Thyroid gland (tissue), 4 donors: Measurements from ENCODE around the gene PIGX. TPM values are rescaled to one million over a fixed set of nuclear protein-coding genes. Genes with fewer than 3 reads are reported as not detected.

Experiments
- DNase-seq, 2 donors: peaks; one replicate each; pipeline ENCODE4 v3.0.0-alpha.2; 2019
- H3K27ac ChIP-seq, 3 donors: fragments of 200-600 bp; sonication (generic); 1 replicate in 2 of 3; 2 replicates in 1 of 3; pipeline ENCODE4 v1.5.1; 2016 to 2019; ENCODE audit warnings: mild to moderate bottlenecking in 1 of 3, moderate library complexity in 1 of 3
- H3K27me3 ChIP-seq: fragments of 200-600 bp; sonication (generic); one replicate; pipeline ENCODE4 v1.5.1; 2019
- H3K36me3 ChIP-seq, 2 donors: fragments of 200-600 bp; sonication (generic); one replicate each; pipeline ENCODE4 v1.5.1; 2016 to 2019
- H3K4me1 ChIP-seq, 2 donors: fragments of 200-600 bp; sonication (generic); one replicate each; pipeline ENCODE4 v1.5.1; 2017 to 2019
- H3K4me3 ChIP-seq, 3 donors: fragments of 200-600 bp; sonication (generic); replicated peaks in 1 of 3; 1 replicate in 2 of 3; 2 replicates in 1 of 3; pipeline ENCODE4 v1.5.1; 2016; ENCODE audit warnings: mild to moderate bottlenecking in 1 of 3
- H3K9me3 ChIP-seq: fragments of 200-600 bp; sonication (generic); one replicate; pipeline ENCODE4 v1.5.1; 2017
- CTCF ChIP-seq, 6 experiments: fragments of 200-600 bp in 3 of 6; fragments of 450-650 bp in 3 of 6; sonication (generic) in 3 of 6; IDR thresholded peaks; one replicate each; pipeline ENCODE4 v1.5.1; 2016 to 2019; ENCODE audit warnings: antibody characterized with exemption in 6 of 6, mild to moderate bottlenecking in 2 of 6, inconsistent platforms in 1 of 6, moderate library complexity in 1 of 6
- POLR2A ChIP-seq, 2 donors: fragments of 450-650 bp; IDR thresholded peaks; one replicate each; pipeline ENCODE4 v1.6.1; 2017; ENCODE audit warnings: antibody characterized with exemption in 2 of 2, mild to moderate bottlenecking in 2 of 2, moderate library complexity in 1 of 2
- WGBS, 2 donors: methylation state at CpG; one replicate each; pipeline ENCODE4 v1.1.5; 2017; 5-methylcytosine and 5-hydroxymethylcytosine counted together
- intact Hi-C: fragments of 100-400 bp; cut with DNase I; formaldehyde crosslinking; loops from one replicate; pipeline ENCODE4 v1.15.1; 2023
- small RNA-seq: library from RNA; depleted of rRNA; stranded (forward); fragments of <200 nt; gene quantifications from one replicate; pipeline ENCODE3, GENCODE V24; 2016
- total RNA-seq, 4 donors: library from RNA; depleted of rRNA; stranded (reverse); fragments of >200 nt; gene quantifications; one replicate each; pipeline ENCODE4 v1.2.3, GENCODE V29; 2016

The PIGX gene
- total RNA-seq, 4 donors from 2014 or later: 23.1 to 40.6 (median 31.3) TPM

GRCh38 chr3:196774848-196775422 is 62.8 kb downstream of the PIGX start:
- DNase-seq: no peak
- 96 to 97% methylated on average over 6 of the region's 6 CpGs for WGBS, 2 donors
- H3K4me3 ChIP-seq: no peak overlapping the region
- intact Hi-C loops: no loop called here
- peaks cover 17 to 27% of the 10 kb centered on the region in 2 donors for H3K4me1 ChIP-seq
- TF ChIP-seq CTCF (IDR thresholded peaks at IDR 0.05): no peak
- TF ChIP-seq POLR2A (IDR thresholded peaks at IDR 0.05): no peak
- H3K27me3 ChIP-seq: no peaks in the 10 kb centered on the region
- H3K27ac ChIP-seq: no peak overlapping the region
- no peaks in the 10 kb centered on the region for H3K36me3 ChIP-seq
- no peaks in the 10 kb centered on the region for H3K9me3 ChIP-seq

DNA sequence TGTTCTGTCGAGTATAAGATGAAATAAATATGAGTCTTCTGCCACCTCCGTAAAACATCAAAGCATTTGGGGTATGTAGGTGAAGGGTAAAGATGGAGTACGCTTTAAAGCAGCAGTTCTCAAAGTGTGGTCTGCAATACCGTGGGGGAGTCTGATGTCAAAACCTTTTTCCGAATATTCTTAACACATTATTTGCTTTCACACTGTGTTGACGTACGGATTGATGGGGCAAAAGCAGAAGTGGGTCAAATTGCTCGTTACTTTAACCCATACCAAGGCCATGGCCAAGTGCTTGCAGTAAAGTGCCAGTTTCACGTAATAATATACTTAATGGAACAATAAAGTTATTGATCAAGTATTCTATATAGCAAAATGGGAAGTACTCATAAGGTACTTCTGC is 63.8 kb downstream of the PIGX start:
- no peak for DNase-seq
- no peak for TF ChIP-seq CTCF (IDR thresholded peaks at IDR 0.05)
- no peak for TF ChIP-seq POLR2A (IDR thresholded peaks at IDR 0.05)
- H3K27me3 ChIP-seq: no peaks in the 10 kb centered on the region
- H3K4me3 ChIP-seq: no peak overlapping the region
- 95 to 97% methylated on average over 9 of the region's 9 CpGs for WGBS, 2 donors
- intact Hi-C loops: no loop called here
- no peaks in the 10 kb centered on the region for H3K9me3 ChIP-seq
- H3K36me3 ChIP-seq: no peaks in the 10 kb centered on the region
- no peak overlapping the region for H3K27ac ChIP-seq
- H3K4me1 ChIP-seq: peaks cover 17 to 27% of the 10 kb centered on the region in 2 donors

DNA sequence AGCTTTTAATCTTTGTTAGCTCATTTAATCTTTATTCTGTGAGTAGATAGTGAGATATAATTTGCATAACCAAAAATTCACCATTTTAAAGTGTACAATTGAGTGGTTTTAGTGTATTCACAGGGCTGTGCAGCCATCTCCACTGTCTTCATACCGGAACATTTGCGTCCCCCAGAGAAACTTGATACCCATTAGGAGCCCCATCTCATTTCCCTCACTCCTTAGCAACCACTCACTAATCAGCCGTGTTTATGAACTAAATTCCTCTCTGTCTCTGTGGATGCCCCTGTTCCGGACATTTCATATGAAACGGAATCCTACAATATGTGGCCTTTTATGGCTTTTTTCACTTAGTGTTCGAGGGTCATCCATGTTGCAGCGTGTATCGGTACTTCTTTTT is 65.7 kb downstream of the PIGX start:
- Histone ChIP-seq H3K9me3 (no peaks in the 10 kb centered on the region), H3K27ac (no peak overlapping the region), H3K4me1 (peaks cover 7 to 18% of the 10 kb centered on the region in 2 donors), H3K36me3 (no peaks in the 10 kb centered on the region), H3K4me3 (no peak overlapping the region), H3K27me3 (no peaks in the 10 kb centered on the region)
- intact Hi-C loops: no loop called here
- 91% methylated on average over 8 of the region's 8 CpGs for WGBS, 2 donors
- TF ChIP-seq CTCF (IDR thresholded peaks at IDR 0.05): no peak
- no peak for TF ChIP-seq POLR2A (IDR thresholded peaks at IDR 0.05)
- no peak for DNase-seq

DNA sequence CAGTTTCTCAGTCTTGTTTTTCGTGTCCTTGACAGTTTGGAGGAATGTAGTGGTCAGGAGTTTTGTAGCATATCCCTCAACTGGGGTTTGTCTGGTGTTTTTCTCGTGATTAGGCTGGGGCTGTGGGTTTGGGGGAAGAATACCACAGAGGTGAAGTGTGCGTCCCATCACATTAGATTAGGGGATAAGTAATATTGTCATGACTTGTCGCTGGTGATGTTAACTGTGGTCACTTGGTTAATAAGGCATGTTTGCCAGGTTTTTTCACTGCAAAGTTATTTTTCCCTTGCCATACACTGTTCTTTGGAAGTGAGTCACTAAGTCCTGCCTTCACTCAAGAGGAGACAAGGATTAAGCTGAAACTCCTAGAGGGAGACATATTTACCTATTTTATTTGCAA is 66.6 kb downstream of the PIGX start:
- intact Hi-C loops: no loop called here
- no peak for TF ChIP-seq POLR2A (IDR thresholded peaks at IDR 0.05)
- H3K4me3 ChIP-seq: no peak overlapping the region
- H3K27me3 ChIP-seq: no peaks in the 10 kb centered on the region
- H3K9me3 ChIP-seq: no peaks in the 10 kb centered on the region
- WGBS, 2 donors: 91 to 93% methylated on average over 4 of the region's 4 CpGs
- H3K27ac ChIP-seq: no peak overlapping the region
- H3K36me3 ChIP-seq: peaks cover 0 to 5% of the 10 kb centered on the region in 2 donors
- no peak for DNase-seq
- peaks cover 0 to 9% of the 10 kb centered on the region in 2 donors for H3K4me1 ChIP-seq

GRCh38 chr3:196782511-196782910 is 70.3 kb downstream of the PIGX start:
- intact Hi-C loops: no loop called here
- H3K4me3 ChIP-seq: no peak overlapping the region
- H3K27me3 ChIP-seq: no peaks in the 10 kb centered on the region
- 95 to 96% methylated on average over 4 of the region's 4 CpGs for WGBS, 2 donors
- no peak for TF ChIP-seq CTCF (IDR thresholded peaks at IDR 0.05)
- no peak for TF ChIP-seq POLR2A (IDR thresholded peaks at IDR 0.05)
- no peaks in the 10 kb centered on the region for H3K4me1 ChIP-seq
- DNase-seq: no peak
- peaks cover 0 to 6% of the 10 kb centered on the region in 2 donors for H3K36me3 ChIP-seq
- H3K9me3 ChIP-seq: no peaks in the 10 kb centered on the region
- no peak overlapping the region for H3K27ac ChIP-seq

Small RNA genes lying within 50 kb of the gene (small RNA-seq; reads per million reads assigned to genes)
- not detected for gene RNU4-89P
- gene RNU6-42P: not detected
- gene RNU6-646P: not detected

Other genes starting within 250 kb of the PIGX start
- gene RNF168, start 208.6 kb upstream of the PIGX start, total RNA-seq: 10 to 100 TPM; 14.7 to 21.3 (median 17.9) TPM
- gene SMCO1, start 197.0 kb upstream of the PIGX start, total RNA-seq: not detected
- gene WDR53, start 143.8 kb upstream of the PIGX start, total RNA-seq: 10 to 100 TPM in 1 of 4 donors, 1 to 10 TPM in 3; 3.7 to 13.0 (median 4.4) TPM
- 1 to 10 TPM; 4.0 to 8.9 (median 5.7) TPM for gene FBXO45, start 143.7 kb upstream of the PIGX start, total RNA-seq
- 1 to 10 TPM; 1.2 to 3.9 (median 1.7) TPM for gene NRROS, start 72.7 kb upstream of the PIGX start, total RNA-seq
- gene CEP19, start 127 bp upstream of the PIGX start, total RNA-seq: 1 to 10 TPM; 1.2 to 5.2 (median 3.8) TPM
- gene PAK2, start 27.5 kb downstream of the PIGX start, total RNA-seq: 10 to 100 TPM; 29.9 to 43.8 (median 39.0) TPM
- gene SENP5, start 155.5 kb downstream of the PIGX start, total RNA-seq: 10 to 100 TPM; 37.4 to 67.2 (median 50.9) TPM
- 10 to 100 TPM; 42.4 to 61.3 (median 53.6) TPM for gene NCBP2, start 230.2 kb downstream of the PIGX start, total RNA-seq